ENCODE results near the gene C1orf116. TPM values are rescaled to one million over a fixed set of nuclear protein-coding genes. Genes with fewer than 3 reads are reported as not detected.
A peak's percentile ranks its signal among the peaks of the same experiment; 100 is the strongest.

Gene C1orf116
- total RNA-seq, 1 experiment from 2014 or later, result 0.09 TPM

DNA sequence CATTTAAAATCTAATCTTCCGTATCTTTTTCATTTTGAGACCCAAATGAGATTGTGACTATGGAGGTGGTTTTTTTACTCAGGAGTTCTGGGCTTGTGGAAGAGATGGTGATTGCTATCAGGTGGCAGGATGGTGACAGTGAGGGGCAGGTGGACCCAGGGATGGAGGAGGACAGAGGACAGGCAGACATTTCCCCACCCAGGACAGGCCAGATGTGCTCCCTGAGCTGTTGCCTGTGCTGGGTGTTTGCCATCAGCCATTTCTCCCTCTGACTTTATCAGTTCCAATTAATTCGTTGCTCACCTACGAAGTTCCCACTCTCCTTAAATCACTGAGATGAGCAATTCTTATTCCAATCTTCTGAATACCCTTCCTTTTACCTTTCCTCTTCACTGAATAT lies 26.5 kb downstream of the C1orf116 start:
- ChIA-PET CTCF (no interaction called here), POLR2A (ENCODE audit: low non-redundant PET) (no interaction called here)
- no peak for TF ChIP-seq EZH2 (IDR thresholded peaks at IDR 0.05; ENCODE audit: borderline replicate concordance, low read depth, low read length, poor library complexity, severe bottlenecking)
- TF ChIP-seq, protein P1, sequence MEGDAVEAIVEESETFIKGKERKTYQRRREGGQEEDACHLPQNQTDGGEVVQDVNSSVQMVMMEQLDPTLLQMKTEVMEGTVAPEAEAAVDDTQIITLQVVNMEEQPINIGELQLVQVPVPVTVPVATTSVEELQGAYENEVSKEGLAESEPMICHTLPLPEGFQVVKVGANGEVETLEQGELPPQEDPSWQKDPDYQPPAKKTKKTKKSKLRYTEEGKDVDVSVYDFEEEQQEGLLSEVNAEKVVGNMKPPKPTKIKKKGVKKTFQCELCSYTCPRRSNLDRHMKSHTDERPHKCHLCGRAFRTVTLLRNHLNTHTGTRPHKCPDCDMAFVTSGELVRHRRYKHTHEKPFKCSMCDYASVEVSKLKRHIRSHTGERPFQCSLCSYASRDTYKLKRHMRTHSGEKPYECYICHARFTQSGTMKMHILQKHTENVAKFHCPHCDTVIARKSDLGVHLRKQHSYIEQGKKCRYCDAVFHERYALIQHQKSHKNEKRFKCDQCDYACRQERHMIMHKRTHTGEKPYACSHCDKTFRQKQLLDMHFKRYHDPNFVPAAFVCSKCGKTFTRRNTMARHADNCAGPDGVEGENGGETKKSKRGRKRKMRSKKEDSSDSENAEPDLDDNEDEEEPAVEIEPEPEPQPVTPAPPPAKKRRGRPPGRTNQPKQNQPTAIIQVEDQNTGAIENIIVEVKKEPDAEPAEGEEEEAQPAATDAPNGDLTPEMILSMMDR (conservative IDR thresholded peaks at IDR 0.05; ENCODE audit: low read depth, low read length), result no peak
- DNase-seq (ENCODE audit: low spot score), result no peak
- intact Hi-C loops (cut with micrococcal nuclease; ENCODE audit: unreplicated experiment), result no loop called here
- H3K27ac ChIP-seq (ENCODE audit: low read depth, low read length, poor library complexity, severe bottlenecking), result no peak overlapping the region
- no peaks in the 10 kb centered on the region for H3K4me1 ChIP-seq (ENCODE audit: insufficient read depth, low read length, poor library complexity, severe bottlenecking)
- no peaks in the 10 kb centered on the region for H3K9me3 ChIP-seq (ENCODE audit: low read depth, low read length, poor library complexity, severe bottlenecking)
- H3K27me3 ChIP-seq (replicated peaks; ENCODE audit: insufficient read depth, low read depth, low read length, poor library complexity), result peaks cover 4% of the 10 kb centered on the region
- H3K36me3 ChIP-seq (ENCODE audit: insufficient read depth, low read length, poor library complexity, severe bottlenecking), result no peaks in the 10 kb centered on the region
- BruUV-seq (replicated peaks), result no TSS peak
- no peak overlapping the region for H3K4me3 ChIP-seq (ENCODE audit: low read depth, low read length, poor library complexity, severe bottlenecking)

DNA sequence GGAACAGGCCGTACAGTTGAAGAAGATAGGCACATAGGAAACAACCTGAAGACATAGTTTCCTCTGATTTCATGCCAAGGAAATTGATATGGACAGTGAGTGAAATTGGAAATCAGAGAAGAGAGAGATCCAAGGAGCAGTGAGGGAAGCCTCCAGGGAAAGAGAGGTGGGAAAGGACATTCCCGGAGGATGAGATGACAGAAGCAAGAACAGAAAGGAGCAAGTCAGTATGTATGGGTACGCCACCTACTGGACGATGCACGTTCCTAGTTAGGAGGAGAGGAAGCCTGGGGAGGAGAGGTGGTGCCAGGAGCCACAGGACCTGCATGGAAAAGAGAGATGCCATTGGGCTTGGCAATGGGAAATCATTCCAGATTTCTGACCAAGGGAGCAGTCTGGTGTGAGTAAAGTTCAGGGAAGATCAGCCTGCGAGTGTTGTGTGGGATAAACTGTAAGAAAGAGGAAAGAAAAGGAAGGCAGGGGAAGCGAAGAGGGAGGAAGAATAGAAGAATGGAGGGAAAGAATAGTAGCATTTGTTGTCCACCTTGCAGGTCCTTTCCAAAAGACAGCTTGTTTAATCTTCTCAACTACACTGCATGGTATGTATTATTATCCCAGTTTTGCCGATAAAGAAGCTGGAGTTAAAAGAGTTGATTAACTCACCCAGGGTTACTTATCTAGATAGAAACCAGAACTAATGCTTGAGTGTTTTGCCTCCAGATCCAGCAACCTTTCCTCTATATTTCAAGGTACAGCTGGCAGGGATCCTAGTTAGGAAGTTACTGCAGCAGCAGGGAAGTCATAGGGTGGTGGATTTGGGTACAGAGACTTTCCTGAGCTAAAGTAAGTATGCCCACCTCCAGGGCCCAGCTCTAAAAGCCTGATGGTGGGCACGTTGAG lies 27.4 kb downstream of the C1orf116 start:
- CTCF ChIA-PET, result no interaction called here
- DNase-seq (ENCODE audit: low spot score), result peak; percentile 72
- BruUV-seq (replicated peaks), result no TSS peak
- POLR2A ChIA-PET (ENCODE audit: low non-redundant PET), result no interaction called here
- Histone ChIP-seq H3K36me3 (ENCODE audit: insufficient read depth, low read length, poor library complexity, severe bottlenecking) (no peaks in the 10 kb centered on the region), H3K4me1 (ENCODE audit: insufficient read depth, low read length, poor library complexity, severe bottlenecking) (no peaks in the 10 kb centered on the region), H3K9me3 (ENCODE audit: low read depth, low read length, poor library complexity, severe bottlenecking) (no peaks in the 10 kb centered on the region), H3K4me3 (ENCODE audit: low read depth, low read length, poor library complexity, severe bottlenecking) (no peak overlapping the region), H3K27me3 (replicated peaks; ENCODE audit: insufficient read depth, low read depth, low read length, poor library complexity) (no peaks in the 10 kb centered on the region), H3K27ac (ENCODE audit: low read depth, low read length, poor library complexity, severe bottlenecking) (no peak overlapping the region)
- TF ChIP-seq, protein P1 (conservative IDR thresholded peaks at IDR 0.05; ENCODE audit: low read depth, low read length), result peak; percentile 86
- TF ChIP-seq EZH2 (IDR thresholded peaks at IDR 0.05; ENCODE audit: borderline replicate concordance, low read depth, low read length, poor library complexity, severe bottlenecking), result no peak
- intact Hi-C loops (cut with micrococcal nuclease; ENCODE audit: unreplicated experiment), result no loop called here

DNA sequence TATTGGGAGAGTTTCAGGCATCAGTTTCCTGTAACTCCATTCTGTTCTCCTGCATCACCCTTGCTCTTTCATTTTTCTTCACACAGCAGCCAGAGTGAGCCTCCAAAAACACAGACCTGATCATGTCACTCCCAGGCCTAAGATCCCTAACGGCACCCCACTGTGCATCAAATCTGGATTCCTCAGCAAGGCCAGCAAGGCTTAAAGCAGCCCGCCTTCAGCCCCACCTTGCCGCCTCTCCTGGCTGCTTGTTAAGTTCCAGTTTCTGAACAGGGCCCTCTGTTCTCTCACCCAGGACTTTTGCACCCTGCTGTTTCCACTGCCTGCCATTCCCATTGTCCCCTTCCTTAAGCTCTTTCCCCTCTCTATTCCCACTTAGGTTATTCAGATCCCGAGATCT lies 29.3 kb downstream of the C1orf116 start:
- no peak for TF ChIP-seq EZH2 (IDR thresholded peaks at IDR 0.05; ENCODE audit: borderline replicate concordance, low read depth, low read length, poor library complexity, severe bottlenecking)
- TF ChIP-seq, protein P1 (conservative IDR thresholded peaks at IDR 0.05; ENCODE audit: low read depth, low read length), result no peak
- no peaks in the 10 kb centered on the region for H3K36me3 ChIP-seq (ENCODE audit: insufficient read depth, low read length, poor library complexity, severe bottlenecking)
- no peak overlapping the region for H3K4me3 ChIP-seq (ENCODE audit: low read depth, low read length, poor library complexity, severe bottlenecking)
- no peaks in the 10 kb centered on the region for H3K4me1 ChIP-seq (ENCODE audit: insufficient read depth, low read length, poor library complexity, severe bottlenecking)
- ChIA-PET CTCF (no interaction called here), POLR2A (ENCODE audit: low non-redundant PET) (no interaction called here)
- BruUV-seq (replicated peaks), result no TSS peak
- no peak overlapping the region for H3K27ac ChIP-seq (ENCODE audit: low read depth, low read length, poor library complexity, severe bottlenecking)
- peaks cover 15% of the 10 kb centered on the region for H3K27me3 ChIP-seq (replicated peaks; ENCODE audit: insufficient read depth, low read depth, low read length, poor library complexity)
- DNase-seq (ENCODE audit: low spot score), result no peak
- no peaks in the 10 kb centered on the region for H3K9me3 ChIP-seq (ENCODE audit: low read depth, low read length, poor library complexity, severe bottlenecking)
- intact Hi-C loops (cut with micrococcal nuclease; ENCODE audit: unreplicated experiment), result no loop called here

Measured in A673 (cell line).